IMR-90 (cell line): ENCODE results near the gene GUCD1. TPM values are rescaled to one million over a fixed set of nuclear protein-coding genes. Genes with fewer than 3 reads are reported as not detected.

Experiments used
- ATAC-seq: fragments of 200-7000 bp; cut with Tn5 transposase; 2 replicates; pipeline ENCODE4 v1.9.1; 2020; ENCODE audit warnings: low read depth, mild to moderate bottlenecking, moderate library complexity
- BruUV-seq: library from RNA; stranded (reverse); fragments of 400-500 nt; replicated peaks from 2 replicates; lab custom pipeline; 2021; lab: Mats Ljungman, UMichigan
- CTCF ChIA-PET: fragments of 300-600 bp; formaldehyde crosslinking; extraction: SDS; loops from one replicate; lab custom pipeline; 2021; ENCODE audit warnings: antibody characterized with exemption; lab: Yijun Ruan, JAX
- POLR2A ChIA-PET: fragments of 300-600 bp; sonication (Branson Sonifier 250); formaldehyde crosslinking; loops from one replicate; lab custom pipeline; 2022; ENCODE audit warnings: antibody characterized with exemption; ENCODE audit not compliant: unreplicated experiment; lab: Charles Lee
- DNase-seq: peaks from one replicate; pipeline ENCODE4 v3.0.0; 2013
- H2AFZ ChIP-seq: replicated peaks from 2 replicates; pipeline ENCODE3; 2013; ENCODE audit warnings: low read length, mild to moderate bottlenecking; ENCODE audit not compliant: poor library complexity
- H2AK5ac ChIP-seq: 2 replicates; pipeline ENCODE4 v1.6.1; 2013; ENCODE audit warnings: low read depth, low read length, inconsistent platforms
- H2AK9ac ChIP-seq: replicated peaks from 2 replicates; pipeline ENCODE3; 2013; ENCODE audit warnings: mild to moderate bottlenecking, low read depth, low read length, moderate library complexity; ENCODE audit not compliant: poor library complexity
- H2BK120ac ChIP-seq: 2 replicates; pipeline ENCODE4 v1.6.1; 2013; ENCODE audit warnings: low read depth, low read length, inconsistent platforms
- H2BK15ac ChIP-seq: 3 replicates; pipeline ENCODE4 v1.6.1; 2013; ENCODE audit warnings: low read depth, low read length, inconsistent platforms
- H2BK20ac ChIP-seq: 2 replicates; pipeline ENCODE4 v1.6.1; 2013; ENCODE audit warnings: low read depth, mild to moderate bottlenecking, inconsistent platforms, low read length, moderate library complexity
- H2BK5ac ChIP-seq: 2 replicates; pipeline ENCODE4 v1.6.1; 2013; ENCODE audit warnings: mild to moderate bottlenecking, low read depth, low read length, inconsistent platforms; ENCODE audit not compliant: poor library complexity, severe bottlenecking
- H3K14ac ChIP-seq: replicated peaks from 2 replicates; pipeline ENCODE4 v1.6.1; 2013; ENCODE audit warnings: low read depth, low read length, inconsistent platforms
- H3K18ac ChIP-seq: 2 replicates; pipeline ENCODE4 v1.6.1; 2013; ENCODE audit warnings: low read depth, low read length, control low read depth
- H3K23ac ChIP-seq: 2 replicates; pipeline ENCODE4 v1.6.1; 2013; ENCODE audit warnings: low read depth, low read length, inconsistent platforms
- H3K27ac ChIP-seq: 2 replicates; pipeline ENCODE4 v1.5.1; 2013; ENCODE audit warnings: mild to moderate bottlenecking, control low read depth, low read length; ENCODE audit not compliant: insufficient read depth
- H3K27me3 ChIP-seq: 2 replicates; pipeline ENCODE4 v1.6.1; 2013; ENCODE audit warnings: low read length; ENCODE audit not compliant: control insufficient read depth, insufficient read depth
- H3K36me3 ChIP-seq: 2 replicates; pipeline ENCODE4 v1.6.1; 2013; ENCODE audit warnings: low read length, mixed read lengths; ENCODE audit not compliant: control insufficient read depth, insufficient read depth
- H3K4ac ChIP-seq: 2 replicates; pipeline ENCODE4 v1.6.1; 2013; ENCODE audit warnings: low read depth, low read length, inconsistent platforms
- H3K4me1 ChIP-seq: 2 replicates; pipeline ENCODE4 v1.6.1; 2013; ENCODE audit warnings: low read length, mixed read lengths; ENCODE audit not compliant: control insufficient read depth, insufficient read depth
- H3K4me2 ChIP-seq: 2 replicates; pipeline ENCODE4 v1.6.1; 2013; ENCODE audit warnings: low read depth, mild to moderate bottlenecking, control low read depth, low read length, moderate library complexity
- H3K4me3 ChIP-seq: 2 replicates; pipeline ENCODE4 v1.5.1; 2013; ENCODE audit warnings: low read depth, mild to moderate bottlenecking, control low read depth, low read length, moderate library complexity; ENCODE audit not compliant: insufficient read depth
- H3K56ac ChIP-seq: 2 replicates; pipeline ENCODE4 v1.6.1; 2013; ENCODE audit warnings: low read length, inconsistent platforms; ENCODE audit not compliant: insufficient read depth; ENCODE audit errors: extremely low read depth
- H3K79me1 ChIP-seq, 2 experiments: 2 replicates each; pipeline ENCODE4 v1.6.1; 2013; ENCODE audit warnings: low read length in 2 of 2, inconsistent platforms in 1 of 2, low read depth in 1 of 2
- H3K9ac ChIP-seq: 2 replicates; pipeline ENCODE4 v1.6.1; 2013; ENCODE audit warnings: low read depth, low read length, control low read depth
- H3K9me1 ChIP-seq: 2 replicates; pipeline ENCODE4 v1.6.1; 2013; ENCODE audit warnings: low read length, inconsistent platforms; ENCODE audit not compliant: insufficient read depth
- H3K9me3 ChIP-seq: 2 replicates; pipeline ENCODE4 v1.6.1; 2013; ENCODE audit warnings: low read length; ENCODE audit not compliant: control insufficient read depth, insufficient read depth
- H4K20me1 ChIP-seq: 2 replicates; pipeline ENCODE4 v1.6.1; 2013; ENCODE audit warnings: low read length, inconsistent platforms; ENCODE audit not compliant: insufficient read depth
- H4K5ac ChIP-seq: 2 replicates; pipeline ENCODE4 v1.6.1; 2013; ENCODE audit warnings: mild to moderate bottlenecking, low read depth, low read length, control low read depth
- H4K8ac ChIP-seq, 2 experiments: 2 replicates each; pipeline ENCODE4 v1.6.1; 2013; ENCODE audit warnings: low read depth in 2 of 2, low read length in 2 of 2, control low read depth in 1 of 2, inconsistent platforms in 1 of 2
- H4K91ac ChIP-seq: 2 replicates; pipeline ENCODE4 v1.6.1; 2013; ENCODE audit warnings: low read depth, low read length, inconsistent platforms; ENCODE audit not compliant: insufficient read depth
- BHLHE40 ChIP-seq: fragments of 150-350 bp; IDR thresholded peaks from 2 replicates; pipeline ENCODE4 v1.6.1; 2016; ENCODE audit warnings: mild to moderate bottlenecking, low read depth, low read length
- CEBPB ChIP-seq: IDR thresholded peaks from 2 replicates; pipeline ENCODE4 v1.6.1; 2012; ENCODE audit warnings: low read depth, low read length, improper control_type of control experiment
- CHD1 ChIP-seq: IDR thresholded peaks from 2 replicates; pipeline ENCODE4 v1.6.1; 2012; ENCODE audit warnings: low read depth, low read length, improper control_type of control experiment
- FOS ChIP-seq: fragments of 150-350 bp; IDR thresholded peaks from 2 replicates; pipeline ENCODE4 v1.6.1; 2016; ENCODE audit warnings: low read depth, low read length
- MAFK ChIP-seq: IDR thresholded peaks from 2 replicates; pipeline ENCODE4 v1.6.1; 2012; ENCODE audit warnings: low read depth, low read length, improper control_type of control experiment
- MAZ ChIP-seq: IDR thresholded peaks from 2 replicates; pipeline ENCODE4 v1.6.1; 2012; ENCODE audit warnings: low read depth, mild to moderate bottlenecking, low read length, improper control_type of control experiment, moderate library complexity, borderline replicate concordance
- MXI1 ChIP-seq: IDR thresholded peaks from 2 replicates; pipeline ENCODE4 v1.6.1; 2012; ENCODE audit warnings: low read depth, mild to moderate bottlenecking, low read length, moderate library complexity, borderline replicate concordance
- NFE2L2 ChIP-seq: fragments of 150-350 bp; IDR thresholded peaks from 2 replicates; pipeline ENCODE4 v1.6.1; 2016; ENCODE audit warnings: low read depth, mild to moderate bottlenecking, low read length
- POLR2A ChIP-seq: IDR thresholded peaks from 2 replicates; pipeline ENCODE4 v1.6.1; 2012; ENCODE audit warnings: mild to moderate bottlenecking, low read depth, low read length
- RAD21 ChIP-seq: IDR thresholded peaks from 2 replicates; pipeline ENCODE4 v1.6.1; 2012; ENCODE audit warnings: low read length, improper control_type of control experiment
- RCOR1 ChIP-seq: IDR thresholded peaks from 2 replicates; pipeline ENCODE4 v1.6.1; 2012; ENCODE audit warnings: mild to moderate bottlenecking, low read length, improper control_type of control experiment; ENCODE audit not compliant: insufficient replicate concordance
- RFX5 ChIP-seq: IDR thresholded peaks from 2 replicates; pipeline ENCODE4 v1.8.0; 2012; ENCODE audit warnings: low read depth, mild to moderate bottlenecking, low read length, moderate library complexity
- SMC3 ChIP-seq: fragments of 150-350 bp; IDR thresholded peaks from 2 replicates; pipeline ENCODE4 v1.6.1; 2016; ENCODE audit warnings: low read depth, mild to moderate bottlenecking, antibody characterized with exemption, low read length, moderate library complexity
- USF2 ChIP-seq: fragments of 150-350 bp; IDR thresholded peaks from 2 replicates; pipeline ENCODE4 v1.6.1; 2017; ENCODE audit warnings: mild to moderate bottlenecking, antibody characterized with exemption, low read length, low read depth
- WGBS, 2 experiments: methylation state at CpG; one replicate each; pipeline versions ENCODE4 v1.1.5 to v1.1.7; 2013; ENCODE audit warnings: missing lambda C conversion rate in 2 of 2; ENCODE audit not compliant: insufficient read length in 1 of 2; ENCODE audit errors: extremely low coverage in 2 of 2; 5-methylcytosine and 5-hydroxymethylcytosine counted together
- dilution Hi-C: fragments of 300-500 bp; cut with HindIII; formaldehyde crosslinking; loops from one replicate; pipeline ENCODE4 v1.14.3; 2018; ENCODE audit warnings: low sequenced_read_pairs; ENCODE audit not compliant: unreplicated experiment
- in situ Hi-C: fragments of 300-500 bp; cut with MboI; formaldehyde crosslinking; loops from 3 replicates; pipeline ENCODE4 v1.14.3; 2019; ENCODE audit warnings: low sequenced_read_pairs, inconsistent platforms, mixed read lengths
- intact Hi-C: fragments of 100-400 bp; cut with micrococcal nuclease; formaldehyde crosslinking; loops from 2 replicates; pipeline ENCODE4 v1.10.0; 2022
- polyA plus RNA-seq, 3 experiments: library from polyadenylated mRNA; depleted of rRNA; stranded (reverse); fragments of >200 nt; gene quantifications; 2 replicates each; pipeline ENCODE4 v1.2.3, GENCODE V29; 2012; ENCODE audit warnings: low replicate concordance in 1 of 3
- total RNA-seq: library from RNA; depleted of rRNA; stranded (reverse); fragments of >200 nt; gene quantifications from 2 replicates; pipeline ENCODE4 v1.2.3, GENCODE V29; 2012
- TF ChIP-seq, protein P1 (sequence below): conservative IDR thresholded peaks from 2 replicates; pipeline ENCODE4 v1.5.1; 2012; ENCODE audit warnings: mild to moderate bottlenecking, low read depth, low read length, improper control_type of control experiment
- TF ChIP-seq, protein P2 (sequence below): fragments of 150-350 bp; IDR thresholded peaks from 2 replicates; pipeline ENCODE4 v1.6.1; 2016; ENCODE audit warnings: low read depth, mild to moderate bottlenecking, low read length, moderate library complexity, borderline replicate concordance

GUCD1 gene
- total and polyA plus RNA-seq, 2 of the 4 experiments (the other 2 are of a cell fraction): 97.6 to 143 TPM

DNA sequence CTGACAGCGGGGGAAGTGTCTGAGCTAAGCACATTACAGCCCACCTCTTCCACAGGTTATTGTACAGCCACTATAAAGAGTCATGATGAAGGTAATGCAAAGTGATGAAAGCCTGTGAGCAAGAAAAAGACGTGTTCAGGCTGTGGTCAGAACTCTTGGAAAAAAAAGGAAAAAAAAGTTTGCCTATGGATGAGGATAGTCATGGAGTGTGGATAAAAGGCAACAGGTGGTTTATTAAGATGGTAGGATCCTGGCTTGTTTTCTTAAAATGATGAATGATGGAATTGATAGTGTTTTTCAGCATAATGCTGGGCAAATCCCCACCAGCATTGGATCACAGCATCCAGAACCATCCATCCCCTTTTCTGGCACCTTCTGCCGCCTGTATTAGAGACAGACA lies 36.7 kb downstream of the GUCD1 start:
- no peak for ATAC-seq
- 57% methylated on average over 1 of the region's 3 CpGs; no CpG with 5 or more reads in 1 of the 2 experiments for WGBS, 2 experiments
- Histone ChIP-seq H2AK9ac (no peak overlapping the region), H2AFZ (no peak overlapping the region), H3K4me2 (no peak overlapping the region), H3K27me3 (peaks cover 9% of the 10 kb centered on the region), H3K9ac (no peak overlapping the region), H4K20me1 (no peaks in the 10 kb centered on the region), H4K5ac (no peak overlapping the region), H3K27ac (no peak overlapping the region), H3K56ac (no peak overlapping the region), H3K36me3 (no peaks in the 10 kb centered on the region), H2BK120ac (no peak overlapping the region), H2BK15ac (no peak overlapping the region), H2BK20ac (no peak overlapping the region), H3K14ac (no peak overlapping the region), H3K9me3 (no peaks in the 10 kb centered on the region), H3K4ac (no peak overlapping the region), H2AK5ac (no peak overlapping the region; the same call in 1 of the 2 replicates), H3K4me3 (no peak overlapping the region), H3K23ac (no peak overlapping the region), H2BK5ac (no peak overlapping the region), H3K18ac (no peak overlapping the region), H3K9me1 (no peaks in the 10 kb centered on the region), H4K8ac (no peak overlapping the region), H3K79me1 (no peaks in the 10 kb centered on the region), H3K4me1 (peaks cover 2% of the 10 kb centered on the region), H4K91ac (no peak overlapping the region)
- DNase-seq: no peak
- dilution Hi-C loops (no loop called here), in situ Hi-C loops (no loop called here), intact Hi-C loops (no loop called here)
- TF ChIP-seq CHD1: no peak
- TF ChIP-seq RCOR1: no peak
- TF ChIP-seq FOS: no peak
- no peak for TF ChIP-seq CEBPB
- TF ChIP-seq, protein P1, sequence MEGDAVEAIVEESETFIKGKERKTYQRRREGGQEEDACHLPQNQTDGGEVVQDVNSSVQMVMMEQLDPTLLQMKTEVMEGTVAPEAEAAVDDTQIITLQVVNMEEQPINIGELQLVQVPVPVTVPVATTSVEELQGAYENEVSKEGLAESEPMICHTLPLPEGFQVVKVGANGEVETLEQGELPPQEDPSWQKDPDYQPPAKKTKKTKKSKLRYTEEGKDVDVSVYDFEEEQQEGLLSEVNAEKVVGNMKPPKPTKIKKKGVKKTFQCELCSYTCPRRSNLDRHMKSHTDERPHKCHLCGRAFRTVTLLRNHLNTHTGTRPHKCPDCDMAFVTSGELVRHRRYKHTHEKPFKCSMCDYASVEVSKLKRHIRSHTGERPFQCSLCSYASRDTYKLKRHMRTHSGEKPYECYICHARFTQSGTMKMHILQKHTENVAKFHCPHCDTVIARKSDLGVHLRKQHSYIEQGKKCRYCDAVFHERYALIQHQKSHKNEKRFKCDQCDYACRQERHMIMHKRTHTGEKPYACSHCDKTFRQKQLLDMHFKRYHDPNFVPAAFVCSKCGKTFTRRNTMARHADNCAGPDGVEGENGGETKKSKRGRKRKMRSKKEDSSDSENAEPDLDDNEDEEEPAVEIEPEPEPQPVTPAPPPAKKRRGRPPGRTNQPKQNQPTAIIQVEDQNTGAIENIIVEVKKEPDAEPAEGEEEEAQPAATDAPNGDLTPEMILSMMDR: no peak
- TF ChIP-seq NFE2L2: no peak
- no peak for TF ChIP-seq RFX5
- no peak for TF ChIP-seq SMC3
- no peak for TF ChIP-seq POLR2A
- no peak for TF ChIP-seq MAFK
- TF ChIP-seq, protein P2, sequence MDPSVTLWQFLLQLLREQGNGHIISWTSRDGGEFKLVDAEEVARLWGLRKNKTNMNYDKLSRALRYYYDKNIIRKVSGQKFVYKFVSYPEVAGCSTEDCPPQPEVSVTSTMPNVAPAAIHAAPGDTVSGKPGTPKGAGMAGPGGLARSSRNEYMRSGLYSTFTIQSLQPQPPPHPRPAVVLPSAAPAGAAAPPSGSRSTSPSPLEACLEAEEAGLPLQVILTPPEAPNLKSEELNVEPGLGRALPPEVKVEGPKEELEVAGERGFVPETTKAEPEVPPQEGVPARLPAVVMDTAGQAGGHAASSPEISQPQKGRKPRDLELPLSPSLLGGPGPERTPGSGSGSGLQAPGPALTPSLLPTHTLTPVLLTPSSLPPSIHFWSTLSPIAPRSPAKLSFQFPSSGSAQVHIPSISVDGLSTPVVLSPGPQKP: no peak
- TF ChIP-seq USF2: no peak
- no peak for TF ChIP-seq MXI1
- no peak for TF ChIP-seq BHLHE40
- no peak for TF ChIP-seq MAZ
- no peak for TF ChIP-seq RAD21
- no TSS peak for BruUV-seq
- CTCF ChIA-PET: interaction anchor here (1.4 kb wide), 1 partner anchor 12 kb away, joined by 3 read pairs; no protein-coding TSS in a partner anchor
- POLR2A ChIA-PET: no interaction called here
